Stimulated activated CD4-positive, alpha-beta T cell treated with anti-CD3 and anti-CD28 coated beads, TNF-alpha, amount 100 ng/mL, for 48 hours (primary cell): ENCODE results near the gene SRRD.
A peak's percentile ranks its signal among the peaks of the same experiment; 100 is the strongest.

ENCODE experiments used
- DNase-seq, 3 donors: peaks; one replicate each; pipeline ENCODE4 v3.0.0-alpha.2; 2020; ENCODE audit warnings: low read depth in 3 of 3

SRRD gene

GRCh38 chr22:26483043-26483438 lies 636 bp upstream of the SRRD start:
- DNase-seq, result no peak

- no peak for DNase-seq
Measured at GRCh38 chr22:26484360-26484706, 656 bp downstream of the SRRD start.

- no peak for DNase-seq
Measured at GRCh38 chr22:26485013-26485412, 1.3 kb downstream of the SRRD start.

GRCh38 chr22:26485806-26486390 lies 2.2 kb downstream of the SRRD start:
- DNase-seq, result no peak

GRCh38 chr22:26486394-26486793 lies 2.7 kb downstream of the SRRD start:
- DNase-seq, result no peak

- DNase-seq, result no peak
Measured at GRCh38 chr22:26487996-26488395, 4.3 kb downstream of the SRRD start.

- no peak for DNase-seq
Measured at GRCh38 chr22:26489447-26490036, 5.9 kb downstream of the SRRD start.

GRCh38 chr22:26492220-26492619 lies 8.5 kb downstream of the SRRD start:
- no peak for DNase-seq

- DNase-seq, result no peak
Measured at GRCh38 chr22:26494506-26494905, 10.8 kb downstream of the SRRD start.

- no peak for DNase-seq
Measured at GRCh38 chr22:26496456-26496855, 12.8 kb downstream of the SRRD start.

- no peak for DNase-seq
Measured at GRCh38 chr22:26499188-26499703, 15.6 kb downstream of the SRRD start.

GRCh38 chr22:26501996-26502395 lies 18.3 kb downstream of the SRRD start:
- no peak for DNase-seq

- peak in 1 of 3 donors; percentile 15 for DNase-seq
Measured at GRCh38 chr22:26502688-26503561, 19.2 kb downstream of the SRRD start.

GRCh38 chr22:26503758-26504157 lies 20.1 kb downstream of the SRRD start:
- no peak for DNase-seq

- DNase-seq, result no peak
Measured at GRCh38 chr22:26508148-26508547, 24.5 kb downstream of the SRRD start.

GRCh38 chr22:26512149-26512793 lies 28.6 kb downstream of the SRRD start, which contains the start of gene TFIP11:
Gene TFIP11, minus strand, starts transcription at chr22:26512473. Its CDS starts 2,201 bp downstream, at chr22:26510272.
- DNase-seq, result peak; percentile 86 to 90 (median 88)

- no peak for DNase-seq
Measured at GRCh38 chr22:26513838-26514237, 30.2 kb downstream of the SRRD start.

- no peak for DNase-seq
Measured at GRCh38 chr22:26514419-26515161, 30.9 kb downstream of the SRRD start.

- DNase-seq, result no peak
Measured at GRCh38 chr22:26515931-26516330, 32.3 kb downstream of the SRRD start.

- DNase-seq, result no peak
Measured at GRCh38 chr22:26516503-26516902, 32.8 kb downstream of the SRRD start.

- DNase-seq, result no peak
Measured at GRCh38 chr22:26517429-26517828, 33.8 kb downstream of the SRRD start.
